WTC11 (cell line): ENCODE results near the gene MAP3K5. TPM values are rescaled to one million over a fixed set of nuclear protein-coding genes. Genes with fewer than 3 reads are reported as not detected.

Experiments
- ATAC-seq: fragments of 200-7000 bp; cut with Tn5 transposase; 2 replicates; pipeline ENCODE4 v1.10.0; 2021; ENCODE audit warnings: mild to moderate bottlenecking, moderate library complexity
- CTCF ChIA-PET: fragments of 300-600 bp; sonication (Branson Sonifier 250); formaldehyde crosslinking; loops from one replicate; lab custom pipeline; 2021; ENCODE audit warnings: antibody characterized with exemption; lab: Charles Lee
- POLR2A ChIA-PET: fragments of 350-600 bp; sonication (Branson Sonifier 250); formaldehyde crosslinking; loops from one replicate; lab custom pipeline; 2021; ENCODE audit warnings: antibody characterized with exemption; lab: Charles Lee
- DNase-seq: peaks from one replicate; pipeline ENCODE4 v3.0.0; 2021; ENCODE audit warnings: low spot score
- H3K27ac Mint-ChIP-seq: 2 replicates; pipeline ENCODE4 v1.8.0; 2021; ENCODE audit warnings: mixed read lengths
- H3K27me3 Mint-ChIP-seq: 2 replicates; pipeline ENCODE4 v1.8.0; 2021; ENCODE audit warnings: low read depth, mild to moderate bottlenecking, moderate library complexity, mixed read lengths
- H3K36me3 Mint-ChIP-seq: 2 replicates; pipeline ENCODE4 v1.8.0; 2021; ENCODE audit warnings: mixed read lengths
- H3K4me1 Mint-ChIP-seq: 2 replicates; pipeline ENCODE4 v1.8.0; 2022; ENCODE audit warnings: mixed read lengths
- H3K4me3 Mint-ChIP-seq: 2 replicates; pipeline ENCODE4 v1.8.0; 2021; ENCODE audit warnings: mild to moderate bottlenecking, moderate library complexity, mixed read lengths
- H3K9me3 Mint-ChIP-seq: 2 replicates; pipeline ENCODE4 v1.8.0; 2021; ENCODE audit warnings: mixed read lengths
- ATF1 ChIP-seq: sonication (generic); formaldehyde crosslinking; IDR thresholded peaks from 2 replicates; pipeline ENCODE4 v1.8.1; 2023; ENCODE audit warnings: mild to moderate bottlenecking, moderate library complexity, missing genetic modification reagents
- ATF3 ChIP-seq: sonication (generic); formaldehyde crosslinking; conservative IDR thresholded peaks from 2 replicates; pipeline ENCODE4 v1.8.1; 2022; ENCODE audit warnings: mild to moderate bottlenecking, missing genetic modification reagents
- ATF6 ChIP-seq: sonication (generic); formaldehyde crosslinking; IDR thresholded peaks from 2 replicates; pipeline ENCODE4 v1.8.1; 2023; ENCODE audit warnings: mild to moderate bottlenecking, missing genetic modification reagents
- CTCF ChIP-seq: fragments of 200-600 bp; IDR thresholded peaks from 2 replicates; pipeline ENCODE4 v1.8.0; 2022; ENCODE audit warnings: antibody characterized with exemption
- FOXJ3 ChIP-seq: sonication (generic); formaldehyde crosslinking; IDR thresholded peaks from 2 replicates; pipeline ENCODE4 v1.9.0; 2021; ENCODE audit warnings: missing genetic modification reagents, mild to moderate bottlenecking, borderline replicate concordance
- GRHL2 ChIP-seq: fragments of 250-450 bp; sonication (Bioruptor Pico); IDR thresholded peaks from 2 replicates; pipeline ENCODE4 v1.8.0; 2022; ENCODE audit warnings: mild to moderate bottlenecking, moderate library complexity; ENCODE audit not compliant: insufficient replicate concordance, severe bottlenecking
- IRF1 ChIP-seq: sonication (generic); formaldehyde crosslinking; IDR thresholded peaks from 2 replicates; pipeline ENCODE4 v1.8.0; 2023; ENCODE audit warnings: missing genetic modification reagents
- IRF2 ChIP-seq: sonication (generic); formaldehyde crosslinking; IDR thresholded peaks from 2 replicates; pipeline ENCODE4 v1.8.0; 2022; ENCODE audit warnings: low read depth, missing genetic modification reagents, borderline replicate concordance
- KAT7 ChIP-seq: sonication (generic); formaldehyde crosslinking; IDR thresholded peaks from 2 replicates; pipeline ENCODE4 v1.8.1; 2023; ENCODE audit warnings: missing genetic modification reagents, mild to moderate bottlenecking, borderline replicate concordance
- MLX ChIP-seq: sonication (generic); formaldehyde crosslinking; IDR thresholded peaks from 2 replicates; pipeline ENCODE4 v1.8.1; 2023; ENCODE audit warnings: mild to moderate bottlenecking, missing genetic modification reagents, moderate library complexity
- NFE2L1 ChIP-seq: sonication (generic); formaldehyde crosslinking; IDR thresholded peaks from 2 replicates; pipeline ENCODE4 v1.8.1; 2023; ENCODE audit warnings: missing genetic modification reagents
- NFYB ChIP-seq: sonication (generic); formaldehyde crosslinking; conservative IDR thresholded peaks from 2 replicates; pipeline ENCODE4 v1.8.0; 2022; ENCODE audit warnings: low read depth, missing genetic modification reagents
- NR3C1 ChIP-seq: sonication (generic); formaldehyde crosslinking; conservative IDR thresholded peaks from 2 replicates; pipeline ENCODE4 v1.8.1; 2023; ENCODE audit warnings: low read depth, mild to moderate bottlenecking, missing genetic modification reagents
- OVOL2 ChIP-seq: fragments of 250-450 bp; sonication (Bioruptor Pico); IDR thresholded peaks from 2 replicates; pipeline ENCODE4 v1.9.0; 2021; ENCODE audit warnings: mild to moderate bottlenecking, borderline replicate concordance
- PRRX2 ChIP-seq: fragments of 250-450 bp; sonication (Bioruptor Pico); IDR thresholded peaks from 2 replicates; pipeline ENCODE4 v1.8.0; 2021; ENCODE audit warnings: mild to moderate bottlenecking
- RORB ChIP-seq: fragments of 250-450 bp; sonication (Bioruptor Pico); IDR thresholded peaks from 2 replicates; pipeline ENCODE4 v1.9.0; 2021; ENCODE audit warnings: mild to moderate bottlenecking
- SMAD4 ChIP-seq: sonication (generic); formaldehyde crosslinking; IDR thresholded peaks from 2 replicates; pipeline ENCODE4 v1.8.0; 2022; ENCODE audit warnings: mild to moderate bottlenecking, missing genetic modification reagents
- SOX15 ChIP-seq: fragments of 250-450 bp; sonication (Bioruptor Pico); IDR thresholded peaks from 2 replicates; pipeline ENCODE4 v1.9.0; 2021; ENCODE audit warnings: mild to moderate bottlenecking
- TEAD1 ChIP-seq: sonication (generic); formaldehyde crosslinking; IDR thresholded peaks from 2 replicates; pipeline ENCODE4 v1.8.0; 2022; ENCODE audit warnings: mild to moderate bottlenecking, missing genetic modification reagents
- ZBTB21 ChIP-seq: sonication (generic); formaldehyde crosslinking; IDR thresholded peaks from 2 replicates; pipeline ENCODE4 v1.8.1; 2023; ENCODE audit warnings: mild to moderate bottlenecking, missing genetic modification reagents, borderline replicate concordance
- ZNF263 ChIP-seq: sonication (generic); formaldehyde crosslinking; IDR thresholded peaks from 2 replicates; pipeline ENCODE4 v1.8.1; 2022; ENCODE audit warnings: low read depth, mild to moderate bottlenecking, moderate library complexity, missing genetic modification reagents
- ZNF317 ChIP-seq: sonication (generic); formaldehyde crosslinking; IDR thresholded peaks from 2 replicates; pipeline ENCODE4 v1.8.1; 2023; ENCODE audit warnings: low read depth, mild to moderate bottlenecking, moderate library complexity, missing genetic modification reagents, borderline replicate concordance
- ZNF671 ChIP-seq: fragments of 250-450 bp; sonication (Bioruptor Pico); IDR thresholded peaks from 2 replicates; pipeline ENCODE4 v1.8.0; 2021; ENCODE audit warnings: mild to moderate bottlenecking
- total RNA-seq: library from RNA; stranded (reverse); gene quantifications from 3 replicates; pipeline ENCODE4 v1.2.3, GENCODE V29; 2021

Gene MAP3K5
- total RNA-seq, 1 experiment from 2014 or later = 1.6 TPM

GRCh38 chr6:136793363-136793762 is 1.1 kb upstream of the MAP3K5 start:
- H3K36me3 Mint-ChIP-seq = no peaks in the 10 kb centered on the region
- TF ChIP-seq SOX15 (CRISPR knock-in tag) (no peak), MLX (CRISPR knock-in tag) (no peak), ATF1 (CRISPR knock-in tag) (no peak), ATF3 (CRISPR knock-in tag) (no peak), ZNF263 (CRISPR knock-in tag) (no peak), NR3C1 (no peak), RORB (CRISPR knock-in tag) (no peak), ZNF317 (no peak), SMAD4 (CRISPR knock-in tag) (no peak), ZNF671 (no peak), IRF1 (CRISPR knock-in tag) (no peak), NFYB (no peak), ATF6 (no peak)
- no peaks in the 10 kb centered on the region for H3K9me3 Mint-ChIP-seq
- H3K27me3 Mint-ChIP-seq = peaks cover 53% of the 10 kb centered on the region
- peaks cover 10% of the 10 kb centered on the region; the same call in 1 of the 2 replicates for H3K4me1 Mint-ChIP-seq
- CTCF ChIA-PET = interaction anchor here (0.9 to 2.8 kb wide), 13 partner anchors 9 to 521 kb away, joined by 3 to 149 read pairs (median 6); partner anchors contain the start of gene SLC35D3
- DNase-seq = no peak
- no peak for ATAC-seq
- no peak overlapping the region for H3K27ac Mint-ChIP-seq
- H3K4me3 Mint-ChIP-seq = peak overlapping the region; percentile 84
- POLR2A ChIA-PET = interaction anchor here (1.2 to 1.5 kb wide), 2 partner anchors 149 to 503 kb away, joined by 3 to 9 read pairs; partner anchors contain the start of gene BCLAF1

- DNase-seq (peak; percentile 57), ATAC-seq (peak; percentile 44)
- no peaks in the 10 kb centered on the region for H3K9me3 Mint-ChIP-seq
- POLR2A ChIA-PET = interaction anchor here (1.2 to 1.5 kb wide), 2 partner anchors 148 to 502 kb away, joined by 3 to 9 read pairs; partner anchors contain the start of gene BCLAF1
- CTCF ChIA-PET = interaction anchor here (0.6 to 2.1 kb wide), 53 partner anchors 8 to 850 kb away, joined by 3 to 149 read pairs (median 4); partner anchors contain the start of genes BCLAF1, MAP7, PEX7 and SLC35D3
- H3K4me1 Mint-ChIP-seq = peaks cover 10% of the 10 kb centered on the region; the same call in 1 of the 2 replicates
- H3K36me3 Mint-ChIP-seq = no peaks in the 10 kb centered on the region
- peak overlapping the region; percentile 77 for H3K4me3 Mint-ChIP-seq
- no peak for TF ChIP-seq PRRX2 (CRISPR knock-in tag)
- TF ChIP-seq KAT7 (CRISPR knock-in tag) = peak; percentile 81; the same call in 1 of the 2 replicates
- no peak overlapping the region for H3K27ac Mint-ChIP-seq
- H3K27me3 Mint-ChIP-seq = peaks cover 57% of the 10 kb centered on the region
Observed at GRCh38 chr6:136792095-136792409, 225 bp downstream of the MAP3K5 start.

- no peak overlapping the region for H3K27ac Mint-ChIP-seq
- DNase-seq (peak; percentile 28), ATAC-seq (peak; percentile 15)
- no peaks in the 10 kb centered on the region for H3K36me3 Mint-ChIP-seq
- CTCF ChIA-PET = interaction anchor here (0.8 to 2.1 kb wide), 39 partner anchors 7 to 850 kb away, joined by 3 to 149 read pairs (median 5); partner anchors contain the start of genes BCLAF1, MAP7, PEX7 and SLC35D3
- POLR2A ChIA-PET = interaction anchor here (1.5 kb wide), 1 partner anchor 148 kb away, joined by 9 read pairs; no protein-coding TSS in a partner anchor
- H3K27me3 Mint-ChIP-seq = peaks cover 57% of the 10 kb centered on the region
- H3K4me3 Mint-ChIP-seq = peak overlapping the region; percentile 77
- H3K9me3 Mint-ChIP-seq = no peaks in the 10 kb centered on the region
- peaks cover 10% of the 10 kb centered on the region; the same call in 1 of the 2 replicates for H3K4me1 Mint-ChIP-seq
- 0 out of 2 replicates have a peak, but pooled peaks have one; percentile 4 for TF ChIP-seq TEAD1
- no peak for TF ChIP-seq RORB (CRISPR knock-in tag)
- TF ChIP-seq CTCF = no peak
- TF ChIP-seq GRHL2 = no peak
- no peak for TF ChIP-seq FOXJ3 (CRISPR knock-in tag)
- TF ChIP-seq IRF2 = no peak
- no peak for TF ChIP-seq OVOL2 (CRISPR knock-in tag)
- TF ChIP-seq ZBTB21 (CRISPR knock-in tag) = no peak
- TF ChIP-seq NFYB = no peak
- 0 out of 2 replicates have a peak, but pooled peaks have one; percentile 56 for TF ChIP-seq NFE2L1 (CRISPR knock-in tag)
Observed at GRCh38 chr6:136791296-136792094, 782 bp downstream of the MAP3K5 start.
